ENCODE data around the gene TDRD9.

The TDRD9 gene

GRCh38 chr14:104011824-104012517 is 83.7 kb downstream of the TDRD9 start:
- TF ChIP-seq POLR2A (IDR thresholded peaks at IDR 0.05; ENCODE audit: low read depth, low read length) (no peak), SPI1 (IDR thresholded peaks at IDR 0.05; ENCODE audit: low read depth, low read length) (no peak), TAF1 (IDR thresholded peaks at IDR 0.05; ENCODE audit: low read depth, low read length) (no peak), PAX5 (IDR thresholded peaks at IDR 0.05; ENCODE audit: insufficient read depth, low read length, severe bottlenecking) (no peak), POLR2AphosphoS5 (IDR thresholded peaks at IDR 0.05; ENCODE audit: low read depth, low read length) (no peak), POU2F2 (IDR thresholded peaks at IDR 0.05; ENCODE audit: low read depth, low read length) (no peak)
- FAIRE-seq (no peak), DNase-seq (ENCODE audit: insufficient read length, low spot score) (no peak)

- TF ChIP-seq POLR2AphosphoS5 (IDR thresholded peaks at IDR 0.05; ENCODE audit: low read depth, low read length) (no peak), SPI1 (IDR thresholded peaks at IDR 0.05; ENCODE audit: low read depth, low read length) (no peak), PAX5 (IDR thresholded peaks at IDR 0.05; ENCODE audit: insufficient read depth, low read length, severe bottlenecking) (no peak), POLR2A (IDR thresholded peaks at IDR 0.05; ENCODE audit: low read depth, low read length) (no peak), POU2F2 (IDR thresholded peaks at IDR 0.05; ENCODE audit: low read depth, low read length) (no peak), TAF1 (IDR thresholded peaks at IDR 0.05; ENCODE audit: low read depth, low read length) (no peak)
- FAIRE-seq, result no peak
- DNase-seq (ENCODE audit: insufficient read length, low spot score), result no peak
Observed at GRCh38 chr14:104014764-104015163, 86.5 kb downstream of the TDRD9 start.

- DNase-seq (ENCODE audit: insufficient read length, low spot score) (no peak), FAIRE-seq (no peak)
- TF ChIP-seq SPI1 (IDR thresholded peaks at IDR 0.05; ENCODE audit: low read depth, low read length) (no peak), PAX5 (IDR thresholded peaks at IDR 0.05; ENCODE audit: insufficient read depth, low read length, severe bottlenecking) (no peak), POU2F2 (IDR thresholded peaks at IDR 0.05; ENCODE audit: low read depth, low read length) (no peak), POLR2A (IDR thresholded peaks at IDR 0.05; ENCODE audit: low read depth, low read length) (no peak), POLR2AphosphoS5 (IDR thresholded peaks at IDR 0.05; ENCODE audit: low read depth, low read length) (no peak), TAF1 (IDR thresholded peaks at IDR 0.05; ENCODE audit: low read depth, low read length) (no peak)
Observed at GRCh38 chr14:104016873-104017650, 88.8 kb downstream of the TDRD9 start.

GRCh38 chr14:104019029-104019428 is 90.8 kb downstream of the TDRD9 start:
- no peak for DNase-seq (ENCODE audit: insufficient read length, low spot score)
- TF ChIP-seq POU2F2 (IDR thresholded peaks at IDR 0.05; ENCODE audit: low read depth, low read length) (no peak), POLR2AphosphoS5 (IDR thresholded peaks at IDR 0.05; ENCODE audit: low read depth, low read length) (no peak), SPI1 (IDR thresholded peaks at IDR 0.05; ENCODE audit: low read depth, low read length) (no peak), TAF1 (IDR thresholded peaks at IDR 0.05; ENCODE audit: low read depth, low read length) (no peak), PAX5 (IDR thresholded peaks at IDR 0.05; ENCODE audit: insufficient read depth, low read length, severe bottlenecking) (no peak)
- FAIRE-seq, result no peak

GRCh38 chr14:104019806-104020205 is 91.5 kb downstream of the TDRD9 start:
- DNase-seq (ENCODE audit: insufficient read length, low spot score), result no peak
- no peak for FAIRE-seq
- TF ChIP-seq TAF1 (IDR thresholded peaks at IDR 0.05; ENCODE audit: low read depth, low read length), result no peak

GRCh38 chr14:104020471-104020870 is 92.2 kb downstream of the TDRD9 start:
- TF ChIP-seq POLR2A (IDR thresholded peaks at IDR 0.05; ENCODE audit: low read depth, low read length), result no peak
- no peak for TF ChIP-seq PAX5 (IDR thresholded peaks at IDR 0.05; ENCODE audit: insufficient read depth, low read length, severe bottlenecking)
- no peak for TF ChIP-seq POLR2AphosphoS5 (IDR thresholded peaks at IDR 0.05; ENCODE audit: low read depth, low read length)
- TF ChIP-seq SPI1 (IDR thresholded peaks at IDR 0.05; ENCODE audit: low read depth, low read length), result no peak
- TF ChIP-seq POU2F2 (IDR thresholded peaks at IDR 0.05; ENCODE audit: low read depth, low read length), result no peak
- TF ChIP-seq TAF1 (IDR thresholded peaks at IDR 0.05; ENCODE audit: low read depth, low read length), result no peak
- FAIRE-seq, result no peak
- no peak for DNase-seq (ENCODE audit: insufficient read length, low spot score)

- FAIRE-seq (no peak), DNase-seq (ENCODE audit: insufficient read length, low spot score) (no peak)
- TF ChIP-seq POLR2A (IDR thresholded peaks at IDR 0.05; ENCODE audit: low read depth, low read length), result no peak
- TF ChIP-seq POU2F2 (IDR thresholded peaks at IDR 0.05; ENCODE audit: low read depth, low read length), result no peak
- TF ChIP-seq PAX5 (IDR thresholded peaks at IDR 0.05; ENCODE audit: insufficient read depth, low read length, severe bottlenecking), result no peak
- no peak for TF ChIP-seq TAF1 (IDR thresholded peaks at IDR 0.05; ENCODE audit: low read depth, low read length)
- TF ChIP-seq SPI1 (IDR thresholded peaks at IDR 0.05; ENCODE audit: low read depth, low read length), result no peak
- no peak for TF ChIP-seq POLR2AphosphoS5 (IDR thresholded peaks at IDR 0.05; ENCODE audit: low read depth, low read length)
Observed at GRCh38 chr14:104023325-104024055, 95.2 kb downstream of the TDRD9 start.

- TF ChIP-seq TAF1 (IDR thresholded peaks at IDR 0.05; ENCODE audit: low read depth, low read length) (no peak), PAX5 (IDR thresholded peaks at IDR 0.05; ENCODE audit: insufficient read depth, low read length, severe bottlenecking) (no peak), POLR2AphosphoS5 (IDR thresholded peaks at IDR 0.05; ENCODE audit: low read depth, low read length) (no peak), SPI1 (IDR thresholded peaks at IDR 0.05; ENCODE audit: low read depth, low read length) (no peak), POLR2A (IDR thresholded peaks at IDR 0.05; ENCODE audit: low read depth, low read length) (no peak), POU2F2 (IDR thresholded peaks at IDR 0.05; ENCODE audit: low read depth, low read length) (no peak)
- DNase-seq (ENCODE audit: insufficient read length, low spot score), result no peak
- no peak for FAIRE-seq
Observed at GRCh38 chr14:104025534-104025933, 97.3 kb downstream of the TDRD9 start.

GRCh38 chr14:104026024-104026423 is 97.8 kb downstream of the TDRD9 start:
- no peak for DNase-seq (ENCODE audit: insufficient read length, low spot score)
- TF ChIP-seq PAX5 (IDR thresholded peaks at IDR 0.05; ENCODE audit: insufficient read depth, low read length, severe bottlenecking), result no peak
- no peak for TF ChIP-seq POU2F2 (IDR thresholded peaks at IDR 0.05; ENCODE audit: low read depth, low read length)
- no peak for TF ChIP-seq POLR2A (IDR thresholded peaks at IDR 0.05; ENCODE audit: low read depth, low read length)
- TF ChIP-seq POLR2AphosphoS5 (IDR thresholded peaks at IDR 0.05; ENCODE audit: low read depth, low read length), result no peak
- no peak for TF ChIP-seq SPI1 (IDR thresholded peaks at IDR 0.05; ENCODE audit: low read depth, low read length)
- no peak for TF ChIP-seq TAF1 (IDR thresholded peaks at IDR 0.05; ENCODE audit: low read depth, low read length)
- no peak for FAIRE-seq

Measured in GM12891 (cell line).